ENCODE data around the gene ADCY5.

ADCY5 gene

GRCh38 chr3:123344907-123345594, 103.8 kb downstream of the ADCY5 start:
- no peak for DNase-seq (ENCODE audit: low read depth in 2 of 3, low spot score in 1 of 3)

GRCh38 chr3:123344175-123344906, 104.5 kb downstream of the ADCY5 start:
- no peak for DNase-seq (ENCODE audit: low read depth in 2 of 3, low spot score in 1 of 3)

- no peak for DNase-seq (ENCODE audit: low read depth in 2 of 3, low spot score in 1 of 3)
Measured at GRCh38 chr3:123343296-123344174, 105.4 kb downstream of the ADCY5 start.

- no peak for DNase-seq (ENCODE audit: low read depth in 2 of 3, low spot score in 1 of 3)
Measured at GRCh38 chr3:123342631-123343080, 106.2 kb downstream of the ADCY5 start.

GRCh38 chr3:123341871-123342630, 106.8 kb downstream of the ADCY5 start:
- DNase-seq (ENCODE audit: low read depth in 2 of 3, low spot score in 1 of 3): no peak

GRCh38 chr3:123340336-123340735, 108.6 kb downstream of the ADCY5 start:
- no peak for DNase-seq (ENCODE audit: low read depth in 2 of 3, low spot score in 1 of 3)

- no peak for DNase-seq (ENCODE audit: low read depth in 2 of 3, low spot score in 1 of 3)
Measured at GRCh38 chr3:123339302-123339701, 109.6 kb downstream of the ADCY5 start.

GRCh38 chr3:123338620-123339061, 110.2 kb downstream of the ADCY5 start:
- DNase-seq (ENCODE audit: low read depth in 2 of 3, low spot score in 1 of 3): no peak

GRCh38 chr3:123337948-123338619, 110.8 kb downstream of the ADCY5 start:
- DNase-seq (ENCODE audit: low read depth in 2 of 3, low spot score in 1 of 3): no peak

- no peak for DNase-seq (ENCODE audit: low read depth in 2 of 3, low spot score in 1 of 3)
Measured at GRCh38 chr3:123337226-123337625, 111.7 kb downstream of the ADCY5 start.

- no peak for DNase-seq (ENCODE audit: low read depth in 2 of 3, low spot score in 1 of 3)
Measured at GRCh38 chr3:123336441-123336851, 112.4 kb downstream of the ADCY5 start.

GRCh38 chr3:123336001-123336400, 112.9 kb downstream of the ADCY5 start:
- no peak for DNase-seq (ENCODE audit: low read depth in 2 of 3, low spot score in 1 of 3)

- DNase-seq (ENCODE audit: low read depth in 2 of 3, low spot score in 1 of 3): no peak
Measured at GRCh38 chr3:123335007-123335670, 113.8 kb downstream of the ADCY5 start.

- no peak for DNase-seq (ENCODE audit: low read depth in 2 of 3, low spot score in 1 of 3)
Measured at GRCh38 chr3:123334056-123334455, 114.8 kb downstream of the ADCY5 start.

- DNase-seq (ENCODE audit: low read depth in 2 of 3, low spot score in 1 of 3): no peak
Measured at GRCh38 chr3:123333401-123333800, 115.5 kb downstream of the ADCY5 start.

GRCh38 chr3:123332124-123332641, 116.7 kb downstream of the ADCY5 start:
- no peak for DNase-seq (ENCODE audit: low read depth in 2 of 3, low spot score in 1 of 3)

GRCh38 chr3:123331651-123332050, 117.2 kb downstream of the ADCY5 start:
- DNase-seq (ENCODE audit: low read depth in 2 of 3, low spot score in 1 of 3): no peak

GRCh38 chr3:123331006-123331405, 117.9 kb downstream of the ADCY5 start:
- DNase-seq (ENCODE audit: low read depth in 2 of 3, low spot score in 1 of 3): no peak

- DNase-seq (ENCODE audit: low read depth in 2 of 3, low spot score in 1 of 3): no peak
Measured at GRCh38 chr3:123330441-123330991, 118.4 kb downstream of the ADCY5 start.
